Measurements from ENCODE around the gene BICD1. TPM values are rescaled to one million over a fixed set of nuclear protein-coding genes. Genes with fewer than 3 reads are reported as not detected.

The BICD1 gene
- total RNA-seq, 1 experiment from 2014 or later: 45.6 TPM

GRCh38 chr12:32083489-32083888 is 23.2 kb upstream of the BICD1 start:
- intact Hi-C loops (cut with micrococcal nuclease; ENCODE audit: unreplicated experiment): no loop called here
- no TSS peak for BruUV-seq (replicated peaks)
- H3K9me3 Mint-ChIP-seq (ENCODE audit: low read depth, unreplicated experiment): no peaks in the 10 kb centered on the region
- H3K4me1 Mint-ChIP-seq (ENCODE audit: low read depth, unreplicated experiment): no peaks in the 10 kb centered on the region
- no peak overlapping the region for H3K4me3 Mint-ChIP-seq (ENCODE audit: low read depth, unreplicated experiment)
- CTCF ChIA-PET: no interaction called here
- no peak for DNase-seq
- TF ChIP-seq, protein P1, sequence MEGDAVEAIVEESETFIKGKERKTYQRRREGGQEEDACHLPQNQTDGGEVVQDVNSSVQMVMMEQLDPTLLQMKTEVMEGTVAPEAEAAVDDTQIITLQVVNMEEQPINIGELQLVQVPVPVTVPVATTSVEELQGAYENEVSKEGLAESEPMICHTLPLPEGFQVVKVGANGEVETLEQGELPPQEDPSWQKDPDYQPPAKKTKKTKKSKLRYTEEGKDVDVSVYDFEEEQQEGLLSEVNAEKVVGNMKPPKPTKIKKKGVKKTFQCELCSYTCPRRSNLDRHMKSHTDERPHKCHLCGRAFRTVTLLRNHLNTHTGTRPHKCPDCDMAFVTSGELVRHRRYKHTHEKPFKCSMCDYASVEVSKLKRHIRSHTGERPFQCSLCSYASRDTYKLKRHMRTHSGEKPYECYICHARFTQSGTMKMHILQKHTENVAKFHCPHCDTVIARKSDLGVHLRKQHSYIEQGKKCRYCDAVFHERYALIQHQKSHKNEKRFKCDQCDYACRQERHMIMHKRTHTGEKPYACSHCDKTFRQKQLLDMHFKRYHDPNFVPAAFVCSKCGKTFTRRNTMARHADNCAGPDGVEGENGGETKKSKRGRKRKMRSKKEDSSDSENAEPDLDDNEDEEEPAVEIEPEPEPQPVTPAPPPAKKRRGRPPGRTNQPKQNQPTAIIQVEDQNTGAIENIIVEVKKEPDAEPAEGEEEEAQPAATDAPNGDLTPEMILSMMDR (IDR thresholded peaks at IDR 0.05; ENCODE audit: unreplicated experiment): no peak
- no peaks in the 10 kb centered on the region for H3K27me3 Mint-ChIP-seq (ENCODE audit: unreplicated experiment)
- no peaks in the 10 kb centered on the region for H3K36me3 Mint-ChIP-seq (ENCODE audit: insufficient read depth, unreplicated experiment)
- H3K27ac Mint-ChIP-seq (ENCODE audit: unreplicated experiment): no peak overlapping the region

DNA sequence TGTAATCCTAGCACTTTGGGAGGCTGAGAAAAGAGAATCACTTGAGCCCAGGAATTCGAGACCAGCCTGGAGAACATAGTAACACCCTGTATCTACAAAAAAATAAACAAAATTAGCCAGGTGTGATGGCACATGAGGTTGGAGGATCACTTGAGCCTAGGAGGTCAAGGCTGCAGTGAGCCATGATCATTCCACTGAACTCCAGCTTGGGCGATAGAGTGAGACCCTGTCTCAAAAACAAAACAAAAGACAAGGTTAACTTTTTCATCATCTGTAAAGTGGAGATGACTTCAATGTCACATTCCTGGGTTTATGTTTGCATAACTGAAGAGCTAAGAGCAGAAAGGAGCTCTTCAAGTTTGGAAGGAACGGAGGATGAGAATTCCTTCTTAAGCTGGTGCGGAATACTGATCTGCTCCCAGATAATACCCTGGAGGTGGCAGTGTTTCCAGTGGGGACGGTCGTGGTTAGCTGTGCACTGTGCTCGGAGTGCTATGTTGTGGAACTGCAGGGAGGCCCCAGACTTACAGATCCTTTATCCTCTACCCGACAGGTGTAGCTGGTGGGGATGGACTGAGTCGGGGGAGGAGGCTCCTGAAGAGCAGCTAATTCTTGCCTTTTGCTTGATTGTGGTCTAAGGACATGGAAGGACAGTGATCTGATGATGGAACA is 22.5 kb upstream of the BICD1 start:
- TF ChIP-seq, protein P1 (IDR thresholded peaks at IDR 0.05; ENCODE audit: unreplicated experiment): no peak
- no TSS peak for BruUV-seq (replicated peaks)
- Mint-ChIP-seq H3K27ac (ENCODE audit: unreplicated experiment) (no peak overlapping the region), H3K9me3 (ENCODE audit: low read depth, unreplicated experiment) (no peaks in the 10 kb centered on the region), H3K27me3 (ENCODE audit: unreplicated experiment) (no peaks in the 10 kb centered on the region), H3K4me1 (ENCODE audit: low read depth, unreplicated experiment) (no peaks in the 10 kb centered on the region), H3K36me3 (ENCODE audit: insufficient read depth, unreplicated experiment) (no peaks in the 10 kb centered on the region), H3K4me3 (ENCODE audit: low read depth, unreplicated experiment) (no peak overlapping the region)
- intact Hi-C loops (cut with micrococcal nuclease; ENCODE audit: unreplicated experiment): no loop called here
- CTCF ChIA-PET: no interaction called here
- no peak for DNase-seq

DNA sequence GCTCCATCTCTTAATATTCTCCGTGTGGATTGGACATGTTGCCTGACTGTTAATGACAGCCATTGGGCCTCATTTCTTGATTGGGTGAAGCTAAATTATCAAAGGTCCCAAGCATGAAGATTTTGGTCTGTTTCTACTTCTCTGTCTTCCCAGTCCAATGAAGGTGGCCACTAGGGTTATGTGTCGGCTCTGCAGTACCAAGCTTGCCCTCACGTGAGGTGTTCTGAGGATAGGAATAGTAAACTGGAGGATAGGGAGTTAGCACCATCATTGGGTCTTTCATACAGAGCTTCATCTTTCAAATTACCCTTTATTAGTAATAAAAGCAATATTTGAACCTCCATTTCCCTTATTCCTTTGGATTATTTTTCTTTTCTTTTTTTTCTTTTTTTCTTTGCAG is 21.9 kb upstream of the BICD1 start:
- TF ChIP-seq, protein P1 (IDR thresholded peaks at IDR 0.05; ENCODE audit: unreplicated experiment): no peak
- no peak overlapping the region for H3K27ac Mint-ChIP-seq (ENCODE audit: unreplicated experiment)
- no peak overlapping the region for H3K4me3 Mint-ChIP-seq (ENCODE audit: low read depth, unreplicated experiment)
- no peak for DNase-seq
- CTCF ChIA-PET: no interaction called here
- no peaks in the 10 kb centered on the region for H3K9me3 Mint-ChIP-seq (ENCODE audit: low read depth, unreplicated experiment)
- BruUV-seq (replicated peaks): no TSS peak
- no peaks in the 10 kb centered on the region for H3K4me1 Mint-ChIP-seq (ENCODE audit: low read depth, unreplicated experiment)
- intact Hi-C loops (cut with micrococcal nuclease; ENCODE audit: unreplicated experiment): no loop called here
- no peaks in the 10 kb centered on the region for H3K27me3 Mint-ChIP-seq (ENCODE audit: unreplicated experiment)
- H3K36me3 Mint-ChIP-seq (ENCODE audit: insufficient read depth, unreplicated experiment): no peaks in the 10 kb centered on the region

GRCh38 chr12:32087306-32087705 is 19.3 kb upstream of the BICD1 start:
- no peaks in the 10 kb centered on the region for H3K4me1 Mint-ChIP-seq (ENCODE audit: low read depth, unreplicated experiment)
- no peak for DNase-seq
- no peak overlapping the region for H3K4me3 Mint-ChIP-seq (ENCODE audit: low read depth, unreplicated experiment)
- no peaks in the 10 kb centered on the region for H3K27me3 Mint-ChIP-seq (ENCODE audit: unreplicated experiment)
- TF ChIP-seq, protein P1 (IDR thresholded peaks at IDR 0.05; ENCODE audit: unreplicated experiment): no peak
- BruUV-seq (replicated peaks): no TSS peak
- intact Hi-C loops (cut with micrococcal nuclease; ENCODE audit: unreplicated experiment): no loop called here
- CTCF ChIA-PET: interaction anchor here (1.0 kb wide), 1 partner anchor 434 kb away, joined by 7 read pairs; no protein-coding TSS in a partner anchor
- no peak overlapping the region for H3K27ac Mint-ChIP-seq (ENCODE audit: unreplicated experiment)
- H3K36me3 Mint-ChIP-seq (ENCODE audit: insufficient read depth, unreplicated experiment): no peaks in the 10 kb centered on the region
- no peaks in the 10 kb centered on the region for H3K9me3 Mint-ChIP-seq (ENCODE audit: low read depth, unreplicated experiment)
